CD4-positive, alpha-beta memory T cell (primary cell): ENCODE measurements around the gene ABL2. TPM values are rescaled to one million over a fixed set of nuclear protein-coding genes. Genes with fewer than 3 reads are reported as not detected.

Source experiments
- CTCF ChIA-PET: fragments of 350-600 bp; sonication (Branson Sonifier 250); formaldehyde crosslinking; loops from one replicate; lab custom pipeline; 2021; ENCODE audit warnings: inconsistent platforms; ENCODE audit not compliant: partially characterized antibody; lab: Charles Lee
- POLR2A ChIA-PET: fragments of 350-600 bp; sonication (Branson Sonifier 250); formaldehyde crosslinking; loops from one replicate; lab custom pipeline; 2021; ENCODE audit not compliant: partially characterized antibody; lab: Charles Lee
- DNase-seq, 5 donors: peaks; one replicate each; pipeline versions ENCODE4 v3.0.0 to v3.0.0-alpha.2; 2020 to 2022; ENCODE audit warnings: mixed read lengths in 1 of 5
- H3K27ac ChIP-seq: one replicate; pipeline ENCODE4 v1.7.0; 2013; ENCODE audit warnings: low read depth, low read length
- H3K27me3 ChIP-seq: 2 replicates; pipeline ENCODE4 v1.7.0; 2013; ENCODE audit warnings: mild to moderate bottlenecking, low read length, moderate library complexity; ENCODE audit not compliant: insufficient read depth
- H3K36me3 ChIP-seq: 2 replicates; pipeline ENCODE4 v1.7.0; 2013; ENCODE audit warnings: mild to moderate bottlenecking, low read length, moderate library complexity; ENCODE audit not compliant: insufficient read depth
- H3K4me1 ChIP-seq: 2 replicates; pipeline ENCODE4 v1.7.0; 2013; ENCODE audit warnings: mild to moderate bottlenecking, low read length, moderate library complexity; ENCODE audit not compliant: insufficient read depth
- H3K4me3 ChIP-seq, 2 donors: one replicate each; pipeline ENCODE4 v1.7.0; 2013; ENCODE audit warnings: low read length in 2 of 2, mild to moderate bottlenecking in 1 of 2
- H3K9me3 ChIP-seq, 2 donors: one replicate each; pipeline ENCODE4 v1.7.0; 2013; ENCODE audit warnings: low read length in 2 of 2, control low read depth in 1 of 2; ENCODE audit not compliant: control insufficient read depth in 1 of 2
- H3K27ac Mint-ChIP-seq, 7 donors: one replicate each; pipeline ENCODE4 v1.8.0; 2020 to 2021; ENCODE audit warnings: mixed read lengths in 7 of 7, mild to moderate bottlenecking in 6 of 7, inconsistent platforms in 3 of 7, moderate library complexity in 3 of 7
- H3K27me3 Mint-ChIP-seq, 2 donors: one replicate each; pipeline ENCODE4 v1.8.0; 2020 to 2021; ENCODE audit warnings: mixed read lengths in 2 of 2
- H3K36me3 Mint-ChIP-seq, 2 donors: one replicate each; pipeline ENCODE4 v1.8.0; 2020 to 2021; ENCODE audit warnings: mixed read lengths in 2 of 2, inconsistent platforms in 1 of 2, mild to moderate bottlenecking in 1 of 2
- H3K4me1 Mint-ChIP-seq, 4 donors: one replicate each; pipeline ENCODE4 v1.8.0; 2020 to 2021; ENCODE audit warnings: mixed read lengths in 4 of 4, mild to moderate bottlenecking in 1 of 4
- H3K4me3 Mint-ChIP-seq, 8 donors: one replicate each; pipeline ENCODE4 v1.8.0; 2020 to 2021; ENCODE audit warnings: mixed read lengths in 8 of 8, mild to moderate bottlenecking in 7 of 8, moderate library complexity in 6 of 8, inconsistent platforms in 3 of 8
- H3K9me3 Mint-ChIP-seq, 8 donors: one replicate each; pipeline ENCODE4 v1.8.0; 2020 to 2021; ENCODE audit warnings: mixed read lengths in 8 of 8, mild to moderate bottlenecking in 5 of 8, inconsistent platforms in 3 of 8, moderate library complexity in 1 of 8
- intact Hi-C: fragments of 100-400 bp; cut with micrococcal nuclease; formaldehyde crosslinking; loops from one replicate; pipeline ENCODE4 v1.15.1; 2023
- polyA plus RNA-seq, 2 donors: library from polyadenylated mRNA; unstranded; fragments of 300-500 nt; fragmentation: Illumina TruSeq; gene quantifications; one replicate each; pipeline ENCODE4 v1.2.3, GENCODE V29; 2021
- total RNA-seq, 2 experiments: library from RNA; stranded (reverse); gene quantifications; one replicate each; pipeline ENCODE4 v1.2.3, GENCODE V29; 2021

The ABL2 gene
- total and polyA plus RNA-seq, 4 experiments from 2014 or later: 1.2 to 18.6 (median 9.5) TPM

GRCh38 chr1:179082333-179082998, 147.0 kb downstream of the ABL2 start:
- peaks cover 3 to 18% of the 10 kb centered on the region in 2 donors for H3K36me3 Mint-ChIP-seq

GRCh38 chr1:179081687-179082332, 147.7 kb downstream of the ABL2 start, which contains the start of gene TOR3A:
TOR3A (plus strand) TSS chr1:179082070; CDS start chr1:179082129, 59 bp downstream.
- POLR2A ChIA-PET: interaction anchor here (0.8 to 4.3 kb wide), 11 partner anchors 10 to 872 kb away, joined by 3 to 27 read pairs (median 5); partner anchors contain the start of genes AXDND1, FAM20B, SOAT1 and TOR1AIP1
- peaks cover 3 to 16% of the 10 kb centered on the region in 2 donors for H3K36me3 Mint-ChIP-seq
- CTCF ChIA-PET: interaction anchor here (0.7 to 8.4 kb wide), 5 partner anchors 39 to 728 kb away, joined by 3 to 97 read pairs (median 30); partner anchors contain the start of gene SOAT1

More at GRCh38 chr1:179082333-179082998, 147.0 kb downstream of the ABL2 start:
- H3K27ac Mint-ChIP-seq: peak overlapping the region; percentile 92 to 98 (median 97)
- POLR2A ChIA-PET: interaction anchor here (0.8 to 4.3 kb wide), 8 partner anchors 10 to 871 kb away, joined by 3 to 27 read pairs (median 5); partner anchors contain the start of genes AXDND1, FAM20B and SOAT1
- CTCF ChIA-PET: interaction anchor here (1.5 to 8.4 kb wide), 2 partner anchors 287 to 732 kb away, joined by 6 to 97 read pairs; no protein-coding TSS in a partner anchor
- intact Hi-C loops: loop anchor here (2.0 kb wide), 1 partner anchor 56 kb away; no protein-coding TSS in a partner anchor
- no peaks in the 10 kb centered on the region for H3K27me3 Mint-ChIP-seq
- H3K4me3 ChIP-seq: peak overlapping the region; percentile 57 to 74
- H3K27ac ChIP-seq: peak overlapping the region; percentile 81
- H3K9me3 Mint-ChIP-seq: no peaks in the 10 kb centered on the region
- H3K4me3 Mint-ChIP-seq: peak overlapping the region; percentile 93 to 98 (median 96)
- no peaks in the 10 kb centered on the region for H3K27me3 ChIP-seq
- H3K36me3 ChIP-seq: peaks cover 5% of the 10 kb centered on the region
- H3K4me1 ChIP-seq: peaks cover 23% of the 10 kb centered on the region
- H3K4me1 Mint-ChIP-seq: peaks cover 15 to 37% (median 27%) of the 10 kb centered on the region in 4 donors
- no peaks in the 10 kb centered on the region for H3K9me3 ChIP-seq
- DNase-seq: peak; percentile 25 to 43 (median 34)

GRCh38 chr1:179080866-179081686, 148.4 kb downstream of the ABL2 start:
- Histone ChIP-seq H3K4me3 (peak overlapping the region; percentile 57 to 74), H3K27ac (peak overlapping the region; percentile 81), H3K36me3 (peaks cover 3% of the 10 kb centered on the region), H3K27me3 (no peaks in the 10 kb centered on the region), H3K4me1 (peaks cover 23% of the 10 kb centered on the region), H3K9me3 (no peaks in the 10 kb centered on the region)
- Mint-ChIP-seq H3K27ac (peak overlapping the region; percentile 93 to 98 (median 97)), H3K4me3 (peak overlapping the region; percentile 93 to 98 (median 96)), H3K9me3 (no peaks in the 10 kb centered on the region), H3K36me3 (peaks cover 0 to 13% of the 10 kb centered on the region in 2 donors), H3K4me1 (peaks cover 15 to 37% (median 24%) of the 10 kb centered on the region in 4 donors), H3K27me3 (no peaks in the 10 kb centered on the region)
- POLR2A ChIA-PET: interaction anchor here (0.8 to 4.3 kb wide), 11 partner anchors 11 to 873 kb away, joined by 3 to 27 read pairs (median 5); partner anchors contain the start of genes AXDND1, FAM20B, SOAT1 and TOR1AIP1
- CTCF ChIA-PET: interaction anchor here (0.7 to 8.4 kb wide), 10 partner anchors 14 to 729 kb away, joined by 3 to 97 read pairs (median 8); partner anchors contain the start of genes AXDND1 and SOAT1
- intact Hi-C loops: no loop called here
- DNase-seq: peak; percentile 13 to 80 (median 43)

More at GRCh38 chr1:179081687-179082332, 147.7 kb downstream of the ABL2 start, which contains the start of gene TOR3A:
- H3K4me1 ChIP-seq: peaks cover 23% of the 10 kb centered on the region
- H3K27me3 Mint-ChIP-seq: no peaks in the 10 kb centered on the region
- intact Hi-C loops: loop anchor here (2.0 kb wide), 1 partner anchor 55 kb away; no protein-coding TSS in a partner anchor
- peak within 1 kb of the TSS; percentile 93 to 98 (median 96) for H3K4me3 Mint-ChIP-seq
- no peaks in the 10 kb centered on the region for H3K9me3 ChIP-seq
- peak within 1 kb of the TSS; percentile 57 to 74 for H3K4me3 ChIP-seq
- peak; percentile 72 to 80 (median 75) for DNase-seq
- H3K27ac ChIP-seq: peak within 1 kb of the TSS; percentile 81
- H3K9me3 Mint-ChIP-seq: no peaks in the 10 kb centered on the region
- H3K27ac Mint-ChIP-seq: peak within 1 kb of the TSS; percentile 97 to 98 (median 97)
- H3K4me1 Mint-ChIP-seq: peaks cover 15 to 37% (median 26%) of the 10 kb centered on the region in 4 donors
- no peaks in the 10 kb centered on the region for H3K27me3 ChIP-seq
- H3K36me3 ChIP-seq: peaks cover 3% of the 10 kb centered on the region

GRCh38 chr1:179079113-179079761, 150.2 kb downstream of the ABL2 start:
- Histone ChIP-seq H3K27ac (no peak overlapping the region), H3K4me1 (peaks cover 23% of the 10 kb centered on the region), H3K4me3 (no peak overlapping the region), H3K9me3 (no peaks in the 10 kb centered on the region), H3K36me3 (no peaks in the 10 kb centered on the region), H3K27me3 (no peaks in the 10 kb centered on the region)
- peaks cover 0 to 11% of the 10 kb centered on the region in 2 donors for H3K36me3 Mint-ChIP-seq
- intact Hi-C loops: loop anchor here (1.0 to 5.0 kb wide), 5 partner anchors 42 to 537 kb away; partner anchors contain the start of gene SOAT1
- H3K27ac Mint-ChIP-seq: peak overlapping the region; percentile 0 to 84 (median 56)
- peak; percentile 53 to 68 (median 63) for DNase-seq
- ChIA-PET CTCF (interaction anchor here (0.7 to 8.4 kb wide), 26 partner anchors 8 to 736 kb away, joined by 3 to 97 read pairs (median 5); partner anchors contain the start of genes AXDND1 and SOAT1), POLR2A (interaction anchor here (4.3 kb wide), 1 partner anchor 286 kb away, joined by 27 read pairs; the partner anchor contains the start of gene AXDND1)
- H3K4me1 Mint-ChIP-seq: peaks cover 15 to 33% (median 21%) of the 10 kb centered on the region in 4 donors
- peak overlapping the region in 3 of 8 donors; percentile 9 to 51 (median 31) for H3K4me3 Mint-ChIP-seq
- no peaks in the 10 kb centered on the region for H3K9me3 Mint-ChIP-seq
- H3K27me3 Mint-ChIP-seq: no peaks in the 10 kb centered on the region

GRCh38 chr1:179077396-179077795, 152.1 kb downstream of the ABL2 start:
- CTCF ChIA-PET: interaction anchor here (1.2 to 8.4 kb wide), 5 partner anchors 40 to 737 kb away, joined by 4 to 97 read pairs (median 13); partner anchors contain the start of gene AXDND1

More at GRCh38 chr1:179077396-179077795, 152.1 kb downstream of the ABL2 start:
- no peaks in the 10 kb centered on the region for H3K9me3 Mint-ChIP-seq
- no peak for DNase-seq
- no peak overlapping the region for H3K4me3 Mint-ChIP-seq
- H3K9me3 ChIP-seq: no peaks in the 10 kb centered on the region
- H3K36me3 Mint-ChIP-seq: peaks cover 7 to 19% of the 10 kb centered on the region in 2 donors
- H3K4me1 Mint-ChIP-seq: peaks cover 13 to 19% (median 15%) of the 10 kb centered on the region in 4 donors
- no peak overlapping the region for H3K27ac ChIP-seq
- POLR2A ChIA-PET: no interaction called here
- H3K27ac Mint-ChIP-seq: peak overlapping the region in 1 of 7 donors; percentile 70
- peaks cover 9% of the 10 kb centered on the region for H3K4me1 ChIP-seq
- no peaks in the 10 kb centered on the region for H3K27me3 Mint-ChIP-seq
- no peaks in the 10 kb centered on the region for H3K27me3 ChIP-seq
- no peak overlapping the region for H3K4me3 ChIP-seq
- no peaks in the 10 kb centered on the region for H3K36me3 ChIP-seq
- intact Hi-C loops: loop anchor here (5.0 kb wide), 2 partner anchors 115 to 535 kb away; no protein-coding TSS in a partner anchor
